OCI-LY3 (cell line): Measurements from ENCODE around the gene SORCS3.

Experiments used
- H2AFZ ChIP-seq: fragments of 200-600, 300-600 bp; shearing (Covaris generic); 2 replicates; pipeline ENCODE4 v1.6.0; 2014; ENCODE audit warnings: antibody characterized with exemption, low read depth, low read length
- H3K27ac ChIP-seq: fragments of 200-600, 300-600 bp; sonication (generic); 2 replicates; pipeline ENCODE4 v1.5.1; 2014; ENCODE audit warnings: mild to moderate bottlenecking, low read length, moderate library complexity, mixed read lengths
- H3K27me3 ChIP-seq: fragments of 200-600, 300-600 bp; sonication (generic); 2 replicates; pipeline ENCODE4 v1.6.1; 2014; ENCODE audit warnings: low read depth, low read length, mixed read lengths
- H3K36me3 ChIP-seq: fragments of 200-600, 300-600 bp; sonication (generic); replicated peaks from 2 replicates; pipeline ENCODE3; 2014; ENCODE audit warnings: low read depth, low read length, mixed read lengths
- H3K4me1 ChIP-seq: fragments of 300-600, 200-600 bp; sonication (generic); 2 replicates; pipeline ENCODE4 v1.6.1; 2014; ENCODE audit warnings: low read length, mixed read lengths
- H3K4me2 ChIP-seq: fragments of 200-600, 300-600 bp; sonication (generic); 2 replicates; pipeline ENCODE4 v1.6.1; 2014; ENCODE audit warnings: low read length, mixed read lengths
- H3K4me3 ChIP-seq: fragments of 300-600, 200-600 bp; sonication (generic); 2 replicates; pipeline ENCODE4 v1.5.1; 2014; ENCODE audit warnings: antibody characterized with exemption, mild to moderate bottlenecking, low read length, moderate library complexity
- H3K79me2 ChIP-seq: fragments of 300-600, 200-600 bp; shearing (Covaris generic); 2 replicates; pipeline ENCODE4 v1.6.1; 2014; ENCODE audit warnings: mild to moderate bottlenecking, low read length, mixed read lengths
- H3K9ac ChIP-seq: fragments of 300-600, 200-600 bp; shearing (Covaris generic); 2 replicates; pipeline ENCODE4 v1.6.0; 2014; ENCODE audit warnings: mild to moderate bottlenecking, low read length, moderate library complexity
- H3K9me3 ChIP-seq: fragments of 200-600, 300-600 bp; shearing (Covaris generic); 2 replicates; pipeline ENCODE4 v1.6.1; 2014; ENCODE audit warnings: low read length, mixed read lengths; ENCODE audit not compliant: insufficient read depth
- H4K20me1 ChIP-seq: fragments of 200-600, 300-600 bp; sonication (generic); 2 replicates; pipeline ENCODE4 v1.6.1; 2016; ENCODE audit warnings: low read length, mixed read lengths; ENCODE audit not compliant: insufficient read depth
- CTCF ChIP-seq: fragments of 200-600, 300-600 bp; sonication (generic); IDR thresholded peaks from 2 replicates; pipeline ENCODE4 v1.5.1; 2014; ENCODE audit warnings: antibody characterized with exemption, low read length, low read depth
- EZH2phosphoT487 ChIP-seq: fragments of 200-600 bp; shearing (Covaris generic); IDR thresholded peaks from 2 replicates; pipeline ENCODE4 v1.6.1; 2018; ENCODE audit warnings: antibody characterized with exemption, mixed run types, low read depth

Gene SORCS3

GRCh38 chr10:105148921-105149320, 507.8 kb downstream of the SORCS3 start:
- Histone ChIP-seq H3K4me2 (no peak overlapping the region), H3K9me3 (no peaks in the 10 kb centered on the region), H3K36me3 (no peaks in the 10 kb centered on the region), H3K4me1 (no peaks in the 10 kb centered on the region), H3K79me2 (no peaks in the 10 kb centered on the region), H3K27ac (no peak overlapping the region), H3K27me3 (no peaks in the 10 kb centered on the region), H2AFZ (no peak overlapping the region), H3K9ac (no peak overlapping the region), H4K20me1 (no peaks in the 10 kb centered on the region), H3K4me3 (no peak overlapping the region)
- no peak for TF ChIP-seq CTCF
- no peak for TF ChIP-seq EZH2phosphoT487

GRCh38 chr10:105149371-105149891, 508.3 kb downstream of the SORCS3 start:
- no peak for TF ChIP-seq EZH2phosphoT487
- no peak for TF ChIP-seq CTCF
- Histone ChIP-seq H3K27ac (no peak overlapping the region), H3K9me3 (no peaks in the 10 kb centered on the region)

GRCh38 chr10:105150259-105150880, 509.3 kb downstream of the SORCS3 start:
- Histone ChIP-seq H3K4me1 (no peaks in the 10 kb centered on the region), H3K27ac (no peak overlapping the region), H3K79me2 (no peaks in the 10 kb centered on the region), H4K20me1 (no peaks in the 10 kb centered on the region), H3K4me2 (no peak overlapping the region), H3K9ac (no peak overlapping the region), H3K4me3 (no peak overlapping the region), H3K9me3 (no peaks in the 10 kb centered on the region), H3K36me3 (no peaks in the 10 kb centered on the region), H2AFZ (no peak overlapping the region), H3K27me3 (no peaks in the 10 kb centered on the region)
- TF ChIP-seq EZH2phosphoT487 (no peak), CTCF (no peak)

More at GRCh38 chr10:105149371-105149891, 508.3 kb downstream of the SORCS3 start:
- Histone ChIP-seq H3K9ac (no peak overlapping the region), H3K4me2 (no peak overlapping the region), H3K4me1 (no peaks in the 10 kb centered on the region), H3K27me3 (no peaks in the 10 kb centered on the region), H3K36me3 (no peaks in the 10 kb centered on the region), H2AFZ (no peak overlapping the region), H4K20me1 (no peaks in the 10 kb centered on the region), H3K79me2 (no peaks in the 10 kb centered on the region), H3K4me3 (no peak overlapping the region)

GRCh38 chr10:105154736-105155135, 513.6 kb downstream of the SORCS3 start:
- H3K9me3 ChIP-seq, result no peaks in the 10 kb centered on the region
- H4K20me1 ChIP-seq, result no peaks in the 10 kb centered on the region
- H3K27ac ChIP-seq, result no peak overlapping the region
- H3K9ac ChIP-seq, result no peak overlapping the region
- TF ChIP-seq CTCF (no peak), EZH2phosphoT487 (no peak)
- no peaks in the 10 kb centered on the region for H3K79me2 ChIP-seq
- H3K27me3 ChIP-seq, result no peaks in the 10 kb centered on the region
- no peak overlapping the region for H3K4me3 ChIP-seq
- no peaks in the 10 kb centered on the region for H3K36me3 ChIP-seq
- H3K4me2 ChIP-seq, result no peak overlapping the region
- H2AFZ ChIP-seq, result no peak overlapping the region
- H3K4me1 ChIP-seq, result no peaks in the 10 kb centered on the region
